Measurements from ENCODE around the gene KAT2B.
"Not testable (repeated sequence)": the region's sequence is repeated elsewhere in the genome, so short reads cannot be mapped to it uniquely, and the experiment has no call there.

The KAT2B gene

DNA sequence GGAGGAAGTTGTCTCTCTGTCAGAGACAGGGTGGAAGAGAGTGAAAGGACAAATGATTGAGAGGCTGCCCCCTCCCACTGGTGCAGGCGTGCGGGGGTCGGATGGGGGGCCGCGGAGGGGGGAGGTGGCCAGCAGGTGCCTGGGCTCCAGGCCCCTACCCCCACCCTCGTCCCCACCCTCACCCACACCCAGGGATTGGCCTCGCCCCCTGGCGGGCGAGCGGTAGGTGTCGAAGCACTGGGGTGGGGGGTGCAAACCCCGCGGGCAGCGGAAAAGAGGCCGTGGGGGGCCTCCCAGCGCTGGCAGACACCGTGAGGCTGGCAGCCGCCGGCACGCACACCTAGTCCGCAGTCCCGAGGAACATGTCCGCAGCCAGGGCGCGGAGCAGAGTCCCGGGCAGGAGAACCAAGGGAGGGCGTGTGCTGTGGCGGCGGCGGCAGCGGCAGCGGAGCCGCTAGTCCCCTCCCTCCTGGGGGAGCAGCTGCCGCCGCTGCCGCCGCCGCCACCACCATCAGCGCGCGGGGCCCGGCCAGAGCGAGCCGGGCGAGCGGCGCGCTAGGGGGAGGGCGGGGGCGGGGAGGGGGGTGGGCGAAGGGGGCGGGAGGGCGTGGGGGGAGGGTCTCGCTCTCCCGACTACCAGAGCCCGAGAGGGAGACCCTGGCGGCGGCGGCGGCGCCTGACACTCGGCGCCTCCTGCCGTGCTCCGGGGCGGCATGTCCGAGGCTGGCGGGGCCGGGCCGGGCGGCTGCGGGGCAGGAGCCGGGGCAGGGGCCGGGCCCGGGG, at the start of gene KAT2B:
Gene KAT2B (plus strand): TSS at position 682 of the 783 bp plus-strand sequence. CDS start 32 bp downstream, at position 714.
- TF ChIP-seq JUND (IDR thresholded peaks at IDR 0.05; ENCODE audit: low read depth), result no peak
- in situ Hi-C loops (cut with HindIII; ENCODE audit: low pct_unique_long_range_greater_than_20kb, low sequenced_read_pairs), result no loop called here
- DNase-seq (ENCODE audit: low read depth in 1 of 2, low spot score in 1 of 2), result peak; percentile 54 to 80

GRCh38 chr3:19994796-19995195, 45.5 kb upstream of the KAT2B start:
- TF ChIP-seq JUND (IDR thresholded peaks at IDR 0.05; ENCODE audit: low read depth), result no peak
- DNase-seq (ENCODE audit: low read depth in 1 of 2, low spot score in 1 of 2), result no peak

DNA sequence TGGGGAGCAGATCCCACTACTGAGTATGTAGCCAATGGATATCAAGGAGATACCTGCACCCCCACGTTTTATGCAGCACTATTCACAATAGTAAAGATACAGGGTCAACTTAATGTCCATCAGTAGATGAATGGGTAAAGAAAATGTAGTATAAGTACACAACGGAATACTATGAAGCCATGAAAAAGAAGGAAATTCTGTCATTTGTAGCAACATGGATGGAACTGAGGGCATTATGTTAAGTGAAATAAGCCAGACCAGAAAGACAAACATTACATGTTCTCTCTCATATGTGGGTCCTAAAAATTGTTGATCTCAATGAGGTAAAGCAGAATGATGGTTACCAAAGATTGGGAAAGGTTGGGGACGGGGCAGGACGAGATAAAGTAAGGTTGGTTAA, 42.7 kb upstream of the KAT2B start:
- in situ Hi-C loops (cut with HindIII; ENCODE audit: low pct_unique_long_range_greater_than_20kb, low sequenced_read_pairs), result no loop called here
- no peak for TF ChIP-seq JUND (IDR thresholded peaks at IDR 0.05; ENCODE audit: low read depth)
- no peak for DNase-seq (ENCODE audit: low read depth in 1 of 2, low spot score in 1 of 2)

More at GRCh38 chr3:19994796-19995195, 45.5 kb upstream of the KAT2B start:
- in situ Hi-C loops (cut with HindIII; ENCODE audit: low pct_unique_long_range_greater_than_20kb, low sequenced_read_pairs), result no loop called here

GRCh38 chr3:20001932-20002331, 38.3 kb upstream of the KAT2B start:
- TF ChIP-seq JUND (IDR thresholded peaks at IDR 0.05; ENCODE audit: low read depth), result no peak
- in situ Hi-C loops (cut with HindIII; ENCODE audit: low pct_unique_long_range_greater_than_20kb, low sequenced_read_pairs), result no loop called here
- DNase-seq (ENCODE audit: low read depth in 1 of 2, low spot score in 1 of 2), result no peak

GRCh38 chr3:20007960-20008359, 32.3 kb upstream of the KAT2B start:
- in situ Hi-C loops (cut with HindIII; ENCODE audit: low pct_unique_long_range_greater_than_20kb, low sequenced_read_pairs), result no loop called here
- TF ChIP-seq JUND (IDR thresholded peaks at IDR 0.05; ENCODE audit: low read depth), result no peak
- no peak for DNase-seq (ENCODE audit: low read depth in 1 of 2, low spot score in 1 of 2)

- no peak for DNase-seq (ENCODE audit: low read depth in 1 of 2, low spot score in 1 of 2)
- in situ Hi-C loops (cut with HindIII; ENCODE audit: low pct_unique_long_range_greater_than_20kb, low sequenced_read_pairs), result no loop called here
- TF ChIP-seq JUND (IDR thresholded peaks at IDR 0.05; ENCODE audit: low read depth), result no peak
Measured at GRCh38 chr3:20008646-20009045, 31.6 kb upstream of the KAT2B start.

GRCh38 chr3:20012164-20012563, 28.1 kb upstream of the KAT2B start, which contains the start of gene PP2D1:
Gene PP2D1 (minus strand): TSS chr3:20012264. CDS start chr3:20012072, 192 bp downstream.
- no peak for TF ChIP-seq JUND (IDR thresholded peaks at IDR 0.05; ENCODE audit: low read depth)
- no peak for DNase-seq (ENCODE audit: low read depth in 1 of 2, low spot score in 1 of 2)
- in situ Hi-C loops (cut with HindIII; ENCODE audit: low pct_unique_long_range_greater_than_20kb, low sequenced_read_pairs), result no loop called here

- in situ Hi-C loops (cut with HindIII; ENCODE audit: low pct_unique_long_range_greater_than_20kb, low sequenced_read_pairs), result no loop called here
- TF ChIP-seq JUND (IDR thresholded peaks at IDR 0.05; ENCODE audit: low read depth), result no peak
Measured at GRCh38 chr3:20013396-20013795, 26.9 kb upstream of the KAT2B start.

GRCh38 chr3:20015525-20015924, 24.7 kb upstream of the KAT2B start:
- TF ChIP-seq JUND (IDR thresholded peaks at IDR 0.05; ENCODE audit: low read depth), result no peak
- DNase-seq (ENCODE audit: low read depth in 1 of 2, low spot score in 1 of 2), result no peak
- in situ Hi-C loops (cut with HindIII; ENCODE audit: low pct_unique_long_range_greater_than_20kb, low sequenced_read_pairs), result no loop called here

More at GRCh38 chr3:20013396-20013795, 26.9 kb upstream of the KAT2B start:
- DNase-seq (ENCODE audit: low read depth in 1 of 2, low spot score in 1 of 2), result no peak

- DNase-seq (ENCODE audit: low read depth in 1 of 2, low spot score in 1 of 2); in situ Hi-C loops (cut with HindIII; ENCODE audit: low pct_unique_long_range_greater_than_20kb, low sequenced_read_pairs): not testable (repeated sequence)
Measured at GRCh38 chr3:20016076-20016475, 24.2 kb upstream of the KAT2B start.

DNA sequence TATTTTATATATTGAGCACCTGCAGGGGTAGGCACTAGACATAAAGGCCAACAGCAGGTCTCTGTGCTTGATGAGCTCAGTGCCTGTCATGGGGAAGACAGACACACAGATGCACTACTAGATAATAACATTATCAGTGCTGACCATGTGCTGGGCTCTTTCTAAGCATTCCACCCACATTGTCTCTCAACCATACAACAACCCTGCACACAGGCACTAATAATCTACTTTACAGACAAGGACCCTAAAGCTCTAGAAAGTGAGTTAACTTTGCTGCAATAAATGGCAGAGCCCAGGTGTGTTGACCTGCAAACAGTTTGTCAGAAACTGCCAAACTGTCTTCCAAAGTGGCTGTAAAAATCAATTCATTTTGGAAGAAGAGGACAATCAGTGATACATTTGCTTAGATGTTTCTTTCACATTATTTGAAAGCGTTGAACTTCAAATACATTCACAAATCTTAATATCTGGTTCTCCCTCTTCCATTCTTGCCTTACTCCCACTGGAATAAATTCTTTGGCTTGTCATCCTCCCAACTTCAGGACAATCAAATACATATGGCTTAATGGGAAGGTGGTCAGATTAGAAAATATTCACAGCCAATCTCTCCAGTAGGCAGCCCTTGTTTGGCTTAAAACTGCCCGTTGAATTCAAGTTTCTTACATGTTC, 17.2 kb upstream of the KAT2B start:
- TF ChIP-seq JUND (IDR thresholded peaks at IDR 0.05; ENCODE audit: low read depth), result no peak
- no peak for DNase-seq (ENCODE audit: low read depth in 1 of 2, low spot score in 1 of 2)
- in situ Hi-C loops (cut with HindIII; ENCODE audit: low pct_unique_long_range_greater_than_20kb, low sequenced_read_pairs), result no loop called here

DNA sequence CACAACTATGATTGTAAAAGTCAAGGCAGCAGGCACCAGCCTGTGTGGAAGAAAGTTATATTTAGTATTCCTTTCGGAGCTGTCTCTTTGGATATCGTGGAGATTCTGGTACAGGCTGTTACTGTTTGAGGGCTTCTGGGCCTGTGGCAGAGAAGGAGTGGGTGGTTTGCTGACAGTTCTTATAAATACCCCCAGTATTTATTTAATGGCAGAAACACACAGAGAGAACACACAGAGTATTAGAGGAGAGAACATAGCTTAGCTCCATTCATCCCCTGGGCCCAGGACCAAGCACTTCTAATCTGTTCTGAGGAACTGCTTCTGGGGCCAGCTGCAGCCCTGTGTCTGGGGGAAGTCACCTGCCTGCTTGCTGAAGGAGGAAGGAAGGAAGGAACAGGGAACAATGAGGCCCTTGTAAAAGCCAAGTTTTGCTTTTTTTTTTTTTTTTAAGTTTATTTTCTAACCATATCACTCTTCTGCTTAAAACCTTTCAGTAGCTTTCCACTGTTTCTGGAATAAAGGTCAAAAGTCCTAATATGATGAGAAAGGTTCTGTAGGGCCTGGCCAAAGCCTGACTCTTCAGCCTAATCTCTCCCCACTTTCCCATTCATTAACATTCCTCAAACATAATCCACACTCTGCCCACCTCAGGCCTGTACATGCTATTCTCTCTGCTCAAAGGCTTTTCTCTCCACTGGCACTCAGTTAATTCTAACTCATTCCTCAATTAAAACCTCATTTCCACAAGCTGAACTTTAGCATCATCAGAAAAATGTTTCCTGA, 16.4 kb upstream of the KAT2B start:
- no peak for TF ChIP-seq JUND (IDR thresholded peaks at IDR 0.05; ENCODE audit: low read depth)
- no peak for DNase-seq (ENCODE audit: low read depth in 1 of 2, low spot score in 1 of 2)
- in situ Hi-C loops (cut with HindIII; ENCODE audit: low pct_unique_long_range_greater_than_20kb, low sequenced_read_pairs), result no loop called here

DNA sequence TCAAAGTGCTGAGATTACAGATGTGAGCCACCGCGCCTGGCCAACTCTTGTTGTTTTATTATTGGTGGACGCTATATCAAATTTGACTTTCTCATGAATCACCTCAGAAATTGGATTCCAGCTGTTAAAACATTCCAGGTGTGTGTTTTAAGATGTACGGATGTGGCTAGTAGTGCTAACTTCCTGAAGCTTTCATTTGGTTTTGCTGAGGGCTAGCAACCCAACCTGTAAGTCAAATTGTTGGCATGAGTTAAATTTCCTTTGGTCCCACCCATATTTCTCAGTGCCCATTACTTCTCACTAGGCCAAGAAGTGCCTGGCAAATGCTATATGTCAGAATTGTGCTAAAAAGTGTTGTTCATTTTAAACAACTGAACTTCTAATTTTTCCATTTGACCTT, 13.1 kb upstream of the KAT2B start:
- in situ Hi-C loops (cut with HindIII; ENCODE audit: low pct_unique_long_range_greater_than_20kb, low sequenced_read_pairs), result no loop called here
- no peak for TF ChIP-seq JUND (IDR thresholded peaks at IDR 0.05; ENCODE audit: low read depth)
- no peak for DNase-seq (ENCODE audit: low read depth in 1 of 2, low spot score in 1 of 2)

Measured in T47D (cell line).